Hematopoietic multipotent progenitor cell treated with erythropoietin and hydrocortisone succinate and interleukin-3 and kit ligand, for 4 days (in vitro differentiated cells): ENCODE data around the gene AGPAT3.
"Not testable (repeated sequence)": the region's sequence is repeated elsewhere in the genome, so short reads cannot be mapped to it uniquely, and the experiment has no call there.

Source experiments
- DNase-seq: peaks from one replicate; pipeline ENCODE4 v3.0.0-alpha.2; 2015

Gene AGPAT3

GRCh38 chr21:43884861-43885417, 19.9 kb downstream of the AGPAT3 start:
- no peak for DNase-seq

GRCh38 chr21:43885721-43886120, 20.7 kb downstream of the AGPAT3 start:
- DNase-seq = no peak

- DNase-seq = no peak
Observed at GRCh38 chr21:43886565-43886964, 21.5 kb downstream of the AGPAT3 start.

- DNase-seq = no peak
Observed at GRCh38 chr21:43889069-43889468, 24.0 kb downstream of the AGPAT3 start.

GRCh38 chr21:43890042-43890441, 25.0 kb downstream of the AGPAT3 start:
- no peak for DNase-seq

GRCh38 chr21:43892334-43892733, 27.3 kb downstream of the AGPAT3 start:
- DNase-seq = no peak

GRCh38 chr21:43892984-43893535, 28.0 kb downstream of the AGPAT3 start:
- DNase-seq = no peak

- peak; percentile 48 for DNase-seq
Observed at GRCh38 chr21:43893536-43894205, 28.6 kb downstream of the AGPAT3 start.

- no peak for DNase-seq
Observed at GRCh38 chr21:43894206-43894577, 29.2 kb downstream of the AGPAT3 start.

GRCh38 chr21:43895196-43895595, 30.2 kb downstream of the AGPAT3 start:
- no peak for DNase-seq

- DNase-seq = not testable (repeated sequence)
Observed at GRCh38 chr21:43896696-43897299, 31.8 kb downstream of the AGPAT3 start.

- no peak for DNase-seq
Observed at GRCh38 chr21:43899307-43900077, 34.5 kb downstream of the AGPAT3 start.

- no peak for DNase-seq
Observed at GRCh38 chr21:43900078-43900385, 35.0 kb downstream of the AGPAT3 start.

GRCh38 chr21:43900690-43901089, 35.7 kb downstream of the AGPAT3 start:
- no peak for DNase-seq

GRCh38 chr21:43902441-43902840, 37.4 kb downstream of the AGPAT3 start:
- DNase-seq = peak; percentile 64

- DNase-seq = no peak
Observed at GRCh38 chr21:43903451-43904091, 38.5 kb downstream of the AGPAT3 start.

- no peak for DNase-seq
Observed at GRCh38 chr21:43904331-43904781, 39.3 kb downstream of the AGPAT3 start.

GRCh38 chr21:43905726-43906455, 40.9 kb downstream of the AGPAT3 start:
- no peak for DNase-seq

- DNase-seq = no peak
Observed at GRCh38 chr21:43906585-43907370, 41.8 kb downstream of the AGPAT3 start.

GRCh38 chr21:43907751-43908150, 42.7 kb downstream of the AGPAT3 start:
- DNase-seq = no peak

- DNase-seq = no peak
Observed at GRCh38 chr21:43908167-43908566, 43.1 kb downstream of the AGPAT3 start.
